ENCODE measurements around the gene B3GNT8.

DNA sequence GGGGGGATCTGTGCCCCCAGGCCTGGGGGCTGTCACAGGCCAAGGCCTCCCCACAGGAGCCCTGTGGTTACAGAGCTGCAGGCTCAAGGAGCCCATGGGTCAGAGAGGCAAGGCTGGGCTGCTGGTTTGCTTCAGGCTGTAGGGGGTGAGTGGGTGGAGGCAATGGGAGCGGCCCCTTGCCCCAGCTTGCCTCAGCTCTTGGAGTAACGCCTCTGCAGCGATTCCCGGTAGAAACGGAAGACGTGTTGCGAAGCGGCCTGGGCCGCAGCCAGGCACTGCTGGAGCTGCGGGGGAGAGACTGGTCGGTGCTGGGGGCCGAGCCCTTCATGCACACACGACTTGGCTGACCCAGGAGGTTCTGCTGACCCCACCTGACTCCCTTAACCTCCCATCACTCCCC, 40.7 kb downstream of the B3GNT8 start:
- no peak for TF ChIP-seq TOX (CRISPR knock-in tag; IDR thresholded peaks at IDR 0.05; ENCODE audit: borderline replicate concordance)
- TF ChIP-seq TCF4 (CRISPR knock-in tag; IDR thresholded peaks at IDR 0.05; ENCODE audit: borderline replicate concordance): no peak
- TF ChIP-seq ZFP30 (CRISPR knock-in tag; IDR thresholded peaks at IDR 0.05): no peak
- no peak for TF ChIP-seq SNAI2 (CRISPR knock-in tag; IDR thresholded peaks at IDR 0.05)
- TF ChIP-seq, protein P1, sequence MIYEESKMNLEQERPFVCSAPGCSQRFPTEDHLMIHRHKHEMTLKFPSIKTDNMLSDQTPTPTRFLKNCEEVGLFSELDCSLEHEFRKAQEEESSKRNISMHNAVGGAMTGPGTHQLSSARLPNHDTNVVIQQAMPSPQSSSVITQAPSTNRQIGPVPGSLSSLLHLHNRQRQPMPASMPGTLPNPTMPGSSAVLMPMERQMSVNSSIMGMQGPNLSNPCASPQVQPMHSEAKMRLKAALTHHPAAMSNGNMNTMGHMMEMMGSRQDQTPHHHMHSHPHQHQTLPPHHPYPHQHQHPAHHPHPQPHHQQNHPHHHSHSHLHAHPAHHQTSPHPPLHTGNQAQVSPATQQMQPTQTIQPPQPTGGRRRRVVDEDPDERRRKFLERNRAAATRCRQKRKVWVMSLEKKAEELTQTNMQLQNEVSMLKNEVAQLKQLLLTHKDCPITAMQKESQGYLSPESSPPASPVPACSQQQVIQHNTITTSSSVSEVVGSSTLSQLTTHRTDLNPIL (CRISPR knock-in tag; IDR thresholded peaks at IDR 0.05; ENCODE audit: low read depth): no peak
- TF ChIP-seq PPARA (CRISPR knock-in tag; IDR thresholded peaks at IDR 0.05; ENCODE audit: borderline replicate concordance): no peak
- TF ChIP-seq ZFP3 (CRISPR knock-in tag; IDR thresholded peaks at IDR 0.05): no peak
- no peak for TF ChIP-seq ZNF70 (CRISPR knock-in tag; IDR thresholded peaks at IDR 0.05)
- TF ChIP-seq ZNF8 (CRISPR knock-in tag; IDR thresholded peaks at IDR 0.05): no peak

Measured in SK-N-SH treated with all-trans-retinoic acid at 6 μM for 48 hours (cell line).